Glomerular endothelial cell (primary cell): Measurements from ENCODE around the gene PLIN3. TPM values are rescaled to one million over a fixed set of nuclear protein-coding genes. Genes with fewer than 3 reads are reported as not detected.
"Not testable (repeated sequence)": the region's sequence is repeated elsewhere in the genome, so short reads cannot be mapped to it uniquely, and the experiment has no call there.

Source experiments
- DNase-seq: peaks from one replicate; pipeline ENCODE4 v3.0.0-alpha.2; 2011; ENCODE audit warnings: low read depth, low spot score; ENCODE audit errors: extremely low read depth
- total RNA-seq: library from RNA; depleted of rRNA; stranded (reverse); fragments of >200 nt; gene quantifications from 2 replicates; pipeline ENCODE4 v1.2.3, GENCODE V29; 2015

PLIN3 gene
- total RNA-seq, 1 donor from 2014 or later: 105 TPM

GRCh38 chr19:4849019-4849418 lies 18.4 kb downstream of the PLIN3 start:
- no peak for DNase-seq

- no peak for DNase-seq
Measured at GRCh38 chr19:4847190-4847973, 20.1 kb downstream of the PLIN3 start.

GRCh38 chr19:4845975-4846374 lies 21.5 kb downstream of the PLIN3 start:
- not testable (repeated sequence) for DNase-seq

GRCh38 chr19:4844348-4845179 lies 22.9 kb downstream of the PLIN3 start:
- no peak for DNase-seq

GRCh38 chr19:4843647-4843965 lies 23.9 kb downstream of the PLIN3 start:
- DNase-seq: no peak

- no peak for DNase-seq
Measured at GRCh38 chr19:4839192-4839591, 28.3 kb downstream of the PLIN3 start.

GRCh38 chr19:4832776-4833175 lies 34.7 kb downstream of the PLIN3 start:
- DNase-seq: no peak

- DNase-seq: not testable (repeated sequence)
Measured at GRCh38 chr19:4831979-4832340, 35.5 kb downstream of the PLIN3 start.

GRCh38 chr19:4831304-4831978 lies 36.0 kb downstream of the PLIN3 start, which contains the start of gene TICAM1:
TICAM1 (minus strand) TSS chr19:4831712; CDS start chr19:4818377, 13,335 bp downstream.
- DNase-seq: no peak

GRCh38 chr19:4830768-4831265 lies 36.6 kb downstream of the PLIN3 start:
- DNase-seq: no peak

GRCh38 chr19:4830332-4830731 lies 37.1 kb downstream of the PLIN3 start:
- DNase-seq: no peak

GRCh38 chr19:4829001-4829712 lies 38.3 kb downstream of the PLIN3 start:
- DNase-seq: no peak

GRCh38 chr19:4823577-4823976 lies 43.9 kb downstream of the PLIN3 start:
- no peak for DNase-seq

GRCh38 chr19:4822354-4822753 lies 45.1 kb downstream of the PLIN3 start:
- DNase-seq: not testable (repeated sequence)

- DNase-seq: no peak
Measured at GRCh38 chr19:4821265-4821664, 46.2 kb downstream of the PLIN3 start.

GRCh38 chr19:4817467-4818277 lies 49.8 kb downstream of the PLIN3 start:
- no peak for DNase-seq

- no peak for DNase-seq
Measured at GRCh38 chr19:4816950-4817278, 50.6 kb downstream of the PLIN3 start.

GRCh38 chr19:4816202-4816949 lies 51.1 kb downstream of the PLIN3 start:
- no peak for DNase-seq
